Measurements from ENCODE around the gene GSS.

Gene GSS

DNA sequence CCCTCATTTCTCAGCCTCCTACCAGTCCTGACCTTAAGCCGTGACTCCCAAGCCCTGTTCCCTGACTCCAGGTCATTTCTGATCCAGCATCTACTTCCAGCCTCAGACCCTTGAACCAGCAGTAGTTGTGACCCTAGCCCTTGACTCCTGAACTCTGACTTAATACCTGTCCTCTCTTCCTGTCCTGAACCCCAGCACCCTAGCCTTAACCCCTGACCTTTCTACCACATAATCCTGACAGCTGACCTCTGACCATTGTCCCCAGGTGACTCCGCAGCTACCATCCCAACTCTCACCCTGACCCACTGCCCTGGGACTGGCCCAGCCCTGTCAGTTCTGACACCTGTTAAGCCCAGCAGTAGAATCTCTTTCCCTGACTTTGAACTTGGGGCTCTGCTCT lies 42.2 kb upstream of the GSS start:
- no peak for DNase-seq (ENCODE audit: low read depth)

DNA sequence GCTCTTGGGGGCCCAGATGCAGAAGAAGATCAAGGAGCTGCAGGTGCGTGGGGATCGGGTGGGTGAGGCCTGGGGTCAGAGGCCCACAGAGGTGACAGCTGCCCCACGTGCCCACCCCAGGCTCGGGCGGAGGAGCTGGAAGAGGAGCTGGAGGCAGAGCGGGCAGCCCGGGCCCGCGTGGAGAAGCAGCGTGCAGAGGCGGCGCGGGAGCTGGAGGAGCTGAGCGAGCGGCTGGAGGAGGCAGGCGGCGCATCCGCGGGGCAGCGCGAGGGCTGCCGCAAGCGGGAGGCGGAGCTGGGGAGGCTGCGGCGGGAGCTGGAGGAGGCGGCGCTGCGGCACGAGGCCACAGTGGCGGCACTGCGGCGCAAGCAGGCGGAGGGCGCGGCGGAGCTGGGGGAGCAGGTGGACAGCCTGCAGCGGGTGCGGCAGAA lies 41.5 kb upstream of the GSS start:
- no peak overlapping the region for H3K4me3 ChIP-seq (ENCODE audit: low read depth, low read length)
- no peak for DNase-seq (ENCODE audit: low read depth)
- no peak for TF ChIP-seq CTCF (IDR thresholded peaks at IDR 0.05; ENCODE audit: low read depth, low read length, missing control alignments)

More for the DNA sequence above, 42.2 kb upstream of the GSS start:
- TF ChIP-seq CTCF (IDR thresholded peaks at IDR 0.05; ENCODE audit: low read depth, low read length, missing control alignments): no peak
- H3K4me3 ChIP-seq (ENCODE audit: low read depth, low read length): no peak overlapping the region

DNA sequence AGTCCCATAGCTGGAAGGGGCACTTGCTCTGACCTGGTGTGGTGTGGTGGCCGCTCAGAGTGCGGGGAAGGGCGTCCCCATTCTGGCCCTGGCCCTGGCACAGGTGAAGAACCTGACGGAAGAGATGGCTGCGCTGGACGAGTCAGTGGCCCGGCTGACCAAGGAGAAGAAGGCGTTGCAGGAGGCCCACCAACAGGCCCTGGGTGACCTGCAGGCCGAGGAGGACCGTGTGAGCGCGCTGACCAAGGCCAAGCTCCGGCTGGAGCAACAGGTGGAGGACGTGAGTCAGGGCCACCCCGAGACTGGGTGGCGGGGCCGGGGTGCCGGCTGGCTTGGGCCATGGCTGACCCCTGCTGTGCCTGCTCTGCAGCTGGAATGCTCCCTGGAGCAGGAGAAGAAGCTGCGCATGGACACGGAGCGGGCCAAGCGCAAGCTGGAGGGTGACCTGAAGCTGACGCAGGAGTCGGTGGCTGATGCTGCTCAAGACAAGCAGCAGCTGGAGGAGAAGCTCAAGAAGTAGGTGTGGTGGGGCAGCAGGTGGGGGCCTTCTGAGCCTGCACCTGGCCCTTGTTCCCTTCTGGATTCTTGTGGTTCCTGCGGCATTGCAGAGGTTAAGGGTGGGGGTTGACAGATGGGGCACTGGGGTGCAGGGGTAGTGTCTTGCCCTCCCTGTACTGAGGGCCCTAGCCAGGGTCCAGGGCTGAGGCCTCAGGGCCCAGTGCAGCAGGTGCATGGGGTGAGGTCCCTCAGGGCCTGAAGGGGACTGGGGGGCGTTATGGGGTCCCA lies 40.8 kb upstream of the GSS start:
- DNase-seq (ENCODE audit: low read depth): no peak

DNA sequence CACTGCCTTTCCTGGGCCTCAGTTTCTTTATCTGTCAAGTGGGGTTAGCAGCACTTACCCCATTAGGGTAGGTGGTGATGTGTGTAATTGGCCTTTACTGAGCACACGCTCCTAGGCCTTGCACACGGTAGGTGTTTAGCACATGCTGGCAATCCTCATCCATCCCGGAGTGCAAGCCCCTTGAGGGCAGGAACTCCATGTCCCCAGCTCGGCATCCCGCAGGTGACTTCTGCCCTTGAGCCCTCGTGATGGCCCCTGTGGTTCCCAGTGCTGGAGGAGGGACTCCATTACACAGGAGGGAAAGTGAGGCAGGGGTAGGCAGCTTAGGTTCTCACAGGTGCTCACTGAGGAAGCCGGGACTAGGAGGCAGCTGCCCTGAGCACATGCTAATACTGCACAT lies 40.1 kb upstream of the GSS start:
- no peak for TF ChIP-seq CTCF (IDR thresholded peaks at IDR 0.05; ENCODE audit: low read depth, low read length, missing control alignments)
- no peak for DNase-seq (ENCODE audit: low read depth)
- no peak overlapping the region for H3K4me3 ChIP-seq (ENCODE audit: low read depth, low read length)

More for the DNA sequence above, 40.8 kb upstream of the GSS start:
- no peak for TF ChIP-seq CTCF (IDR thresholded peaks at IDR 0.05; ENCODE audit: low read depth, low read length, missing control alignments)
- H3K4me3 ChIP-seq (ENCODE audit: low read depth, low read length): no peak overlapping the region

GRCh38 chr20:34995192-34995591 lies 39.6 kb upstream of the GSS start:
- no peak overlapping the region for H3K4me3 ChIP-seq (ENCODE audit: low read depth, low read length)
- TF ChIP-seq CTCF (IDR thresholded peaks at IDR 0.05; ENCODE audit: low read depth, low read length, missing control alignments): no peak
- no peak for DNase-seq (ENCODE audit: low read depth)

GRCh38 chr20:34994509-34995131 lies 39.0 kb upstream of the GSS start:
- no peak overlapping the region for H3K4me3 ChIP-seq (ENCODE audit: low read depth, low read length)
- DNase-seq (ENCODE audit: low read depth): no peak
- TF ChIP-seq CTCF (IDR thresholded peaks at IDR 0.05; ENCODE audit: low read depth, low read length, missing control alignments): no peak
